Astrocyte (in vitro differentiated cells and primary cell): ENCODE measurements around the gene HOXD10. TPM values are rescaled to one million over a fixed set of nuclear protein-coding genes. Genes with fewer than 3 reads are reported as not detected.

ENCODE experiments used
- DNase-seq: peaks from one replicate; pipeline ENCODE4 v3.0.0-alpha.2; 2010; ENCODE audit warnings: low read depth
- FAIRE-seq: peaks from 2 replicates; lab custom pipeline; 2011; peaks lifted over from hg19 to GRCh38; lab: Jason Lieb, UNC
- H2AFZ ChIP-seq: 2 replicates; pipeline ENCODE4 v1.6.0; 2012; ENCODE audit warnings: low read depth, low read length, inconsistent platforms
- H3K27ac ChIP-seq: 2 replicates; pipeline ENCODE4 v1.5.1; 2011; ENCODE audit warnings: low read depth, low read length, inconsistent platforms
- H3K27me3 ChIP-seq: 2 replicates; pipeline ENCODE4 v1.6.0; 2011; ENCODE audit warnings: low read length, inconsistent platforms; ENCODE audit not compliant: insufficient read depth
- H3K36me3 ChIP-seq: 2 replicates; pipeline ENCODE4 v1.5.1; 2011; ENCODE audit warnings: low read length, inconsistent platforms; ENCODE audit not compliant: insufficient read depth
- H3K4me1 ChIP-seq: 2 replicates; pipeline ENCODE4 v1.5.1; 2011; ENCODE audit warnings: low read length, inconsistent platforms; ENCODE audit not compliant: insufficient read depth
- H3K4me2 ChIP-seq: 2 replicates; pipeline ENCODE4 v1.6.0; 2012; ENCODE audit warnings: low read length, inconsistent platforms
- H3K4me3 ChIP-seq: 2 replicates; pipeline ENCODE4 v1.5.1; 2011; ENCODE audit warnings: low read depth, mild to moderate bottlenecking, low read length, inconsistent platforms; ENCODE audit not compliant: insufficient read depth
- H3K79me2 ChIP-seq: 2 replicates; pipeline ENCODE4 v1.6.0; 2012; ENCODE audit warnings: mild to moderate bottlenecking, low read length, inconsistent platforms; ENCODE audit not compliant: insufficient read depth
- H3K9ac ChIP-seq: 2 replicates; pipeline ENCODE4 v1.6.0; 2012; ENCODE audit warnings: mild to moderate bottlenecking, low read length, inconsistent platforms
- H3K9me3 ChIP-seq: 2 replicates; pipeline ENCODE4 v1.5.1; 2012; ENCODE audit warnings: low read depth, mild to moderate bottlenecking, low read length, inconsistent platforms; ENCODE audit not compliant: insufficient read depth
- H4K20me1 ChIP-seq: 2 replicates; pipeline ENCODE4 v1.6.0; 2012; ENCODE audit warnings: low read length, inconsistent platforms; ENCODE audit not compliant: insufficient read depth
- H3K27ac Mint-ChIP-seq: one replicate; pipeline ENCODE4 v1.8.0; 2021; ENCODE audit warnings: mild to moderate bottlenecking, mixed read lengths; ENCODE audit not compliant: unreplicated experiment
- H3K27me3 Mint-ChIP-seq: one replicate; pipeline ENCODE4 v1.8.0; 2021; ENCODE audit warnings: low read depth, mixed read lengths; ENCODE audit not compliant: unreplicated experiment
- H3K36me3 Mint-ChIP-seq: one replicate; pipeline ENCODE4 v1.8.0; 2021; ENCODE audit warnings: low read depth, mixed read lengths; ENCODE audit not compliant: unreplicated experiment
- H3K4me1 Mint-ChIP-seq: one replicate; pipeline ENCODE4 v1.8.0; 2021; ENCODE audit warnings: low read depth, mixed read lengths; ENCODE audit not compliant: unreplicated experiment
- H3K4me3 Mint-ChIP-seq: one replicate; pipeline ENCODE4 v1.8.0; 2021; ENCODE audit warnings: mild to moderate bottlenecking, moderate library complexity, mixed read lengths; ENCODE audit not compliant: unreplicated experiment
- H3K9me3 Mint-ChIP-seq: one replicate; pipeline ENCODE4 v1.8.0; 2021; ENCODE audit warnings: mild to moderate bottlenecking, mixed read lengths; ENCODE audit not compliant: unreplicated experiment
- EZH2 ChIP-seq: IDR thresholded peaks from 2 replicates; pipeline ENCODE4 v1.6.1; 2012; ENCODE audit warnings: mild to moderate bottlenecking, low read length, inconsistent platforms; ENCODE audit not compliant: insufficient read depth
- total RNA-seq: library from RNA; stranded (reverse); gene quantifications from 2 replicates; pipeline ENCODE4 v1.2.1, GENCODE V29; 2021
- TF ChIP-seq, protein P1 (sequence below): IDR thresholded peaks from 2 replicates; pipeline ENCODE4 v1.5.1; 2011; ENCODE audit warnings: low read depth, mild to moderate bottlenecking, inconsistent platforms, low read length, moderate library complexity; ENCODE audit not compliant: insufficient read depth

HOXD10 gene
- total RNA-seq, 1 donor from 2014 or later = not detected

GRCh38 chr2:176142281-176142680, 25.7 kb downstream of the HOXD10 start:
- H3K4me3 Mint-ChIP-seq = no peak overlapping the region
- FAIRE-seq (no peak), DNase-seq (no peak)
- H3K27me3 ChIP-seq = peaks cover 78% of the 10 kb centered on the region
- H3K27me3 Mint-ChIP-seq = peaks cover 94% of the 10 kb centered on the region
- no peak overlapping the region for H3K4me3 ChIP-seq
- no peak overlapping the region for H3K4me2 ChIP-seq
- peaks cover 2% of the 10 kb centered on the region for H3K36me3 Mint-ChIP-seq
- H3K9me3 Mint-ChIP-seq = peaks cover 43% of the 10 kb centered on the region
- H3K4me1 Mint-ChIP-seq = no peaks in the 10 kb centered on the region
- H4K20me1 ChIP-seq = no peaks in the 10 kb centered on the region
- H2AFZ ChIP-seq = no peak overlapping the region
- H3K36me3 ChIP-seq = no peaks in the 10 kb centered on the region
- no peak overlapping the region for H3K27ac ChIP-seq
- H3K27ac Mint-ChIP-seq = no peak overlapping the region
- TF ChIP-seq, protein P1, sequence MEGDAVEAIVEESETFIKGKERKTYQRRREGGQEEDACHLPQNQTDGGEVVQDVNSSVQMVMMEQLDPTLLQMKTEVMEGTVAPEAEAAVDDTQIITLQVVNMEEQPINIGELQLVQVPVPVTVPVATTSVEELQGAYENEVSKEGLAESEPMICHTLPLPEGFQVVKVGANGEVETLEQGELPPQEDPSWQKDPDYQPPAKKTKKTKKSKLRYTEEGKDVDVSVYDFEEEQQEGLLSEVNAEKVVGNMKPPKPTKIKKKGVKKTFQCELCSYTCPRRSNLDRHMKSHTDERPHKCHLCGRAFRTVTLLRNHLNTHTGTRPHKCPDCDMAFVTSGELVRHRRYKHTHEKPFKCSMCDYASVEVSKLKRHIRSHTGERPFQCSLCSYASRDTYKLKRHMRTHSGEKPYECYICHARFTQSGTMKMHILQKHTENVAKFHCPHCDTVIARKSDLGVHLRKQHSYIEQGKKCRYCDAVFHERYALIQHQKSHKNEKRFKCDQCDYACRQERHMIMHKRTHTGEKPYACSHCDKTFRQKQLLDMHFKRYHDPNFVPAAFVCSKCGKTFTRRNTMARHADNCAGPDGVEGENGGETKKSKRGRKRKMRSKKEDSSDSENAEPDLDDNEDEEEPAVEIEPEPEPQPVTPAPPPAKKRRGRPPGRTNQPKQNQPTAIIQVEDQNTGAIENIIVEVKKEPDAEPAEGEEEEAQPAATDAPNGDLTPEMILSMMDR = no peak
- TF ChIP-seq EZH2 = no peak
- no peaks in the 10 kb centered on the region for H3K79me2 ChIP-seq
- peaks cover 8% of the 10 kb centered on the region for H3K4me1 ChIP-seq
- no peak overlapping the region for H3K9ac ChIP-seq
- peaks cover 6% of the 10 kb centered on the region for H3K9me3 ChIP-seq

DNA sequence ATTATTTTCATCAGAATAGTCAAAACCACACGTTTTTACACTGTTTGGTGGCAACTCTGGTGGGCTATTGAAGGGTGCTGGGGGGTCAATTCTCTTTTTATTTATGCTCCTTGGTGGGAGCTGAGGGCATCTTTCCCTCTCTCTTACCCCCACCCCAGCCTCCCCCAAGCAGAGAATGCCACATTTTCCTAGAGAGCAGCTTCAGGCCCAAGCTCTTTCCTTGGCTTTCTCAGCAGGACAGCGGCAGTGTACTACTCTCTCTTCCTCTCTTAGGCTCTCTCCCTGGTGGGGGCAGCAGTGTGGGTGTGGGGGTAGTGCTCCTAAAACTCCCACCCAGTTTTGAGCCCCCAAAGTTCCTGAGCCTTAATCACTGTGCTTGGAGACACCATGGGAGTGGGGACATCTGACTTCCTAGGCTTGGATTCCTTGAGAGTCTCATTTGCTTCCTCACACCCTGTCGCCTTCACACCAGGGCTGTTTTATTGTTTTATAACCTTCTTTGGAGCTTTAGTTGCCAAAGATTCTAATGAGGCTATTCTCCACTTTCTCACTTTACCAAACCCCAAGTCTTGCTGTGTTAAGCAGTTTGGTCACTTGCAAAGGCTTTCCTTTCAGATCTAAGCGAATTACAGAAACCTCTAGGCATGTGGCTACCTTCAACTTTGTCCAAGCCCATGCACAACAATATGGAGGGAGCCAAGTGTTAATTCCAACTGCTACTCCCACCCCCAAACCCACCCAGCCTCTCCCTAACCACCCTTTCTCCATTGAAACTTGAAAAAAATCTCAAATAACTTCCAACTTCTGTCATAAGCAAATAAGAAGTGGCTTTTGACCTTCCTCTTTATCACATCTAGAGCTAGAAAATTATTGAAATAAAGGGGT, 28.7 kb downstream of the HOXD10 start:
- peaks cover 94% of the 10 kb centered on the region for H3K27me3 Mint-ChIP-seq
- no peak for FAIRE-seq
- no peak overlapping the region for H3K4me2 ChIP-seq
- H3K4me1 ChIP-seq = peaks cover 5% of the 10 kb centered on the region
- no peaks in the 10 kb centered on the region for H4K20me1 ChIP-seq
- no peak overlapping the region for H3K4me3 Mint-ChIP-seq
- TF ChIP-seq, protein P1 = no peak
- no peak for TF ChIP-seq EZH2
- H3K27ac ChIP-seq = no peak overlapping the region
- H3K4me3 ChIP-seq = no peak overlapping the region
- DNase-seq = no peak
- H3K27me3 ChIP-seq = peaks cover 79% of the 10 kb centered on the region
- no peaks in the 10 kb centered on the region for H3K9me3 ChIP-seq
- no peaks in the 10 kb centered on the region for H3K4me1 Mint-ChIP-seq
- H3K27ac Mint-ChIP-seq = no peak overlapping the region
- no peaks in the 10 kb centered on the region for H3K36me3 ChIP-seq
- H3K9me3 Mint-ChIP-seq = peaks cover 46% of the 10 kb centered on the region
- H3K9ac ChIP-seq = no peak overlapping the region
- H3K36me3 Mint-ChIP-seq = peaks cover 3% of the 10 kb centered on the region
- no peaks in the 10 kb centered on the region for H3K79me2 ChIP-seq
- no peak overlapping the region for H2AFZ ChIP-seq

GRCh38 chr2:176146101-176146500, 29.5 kb downstream of the HOXD10 start:
- no peaks in the 10 kb centered on the region for H3K4me1 Mint-ChIP-seq
- DNase-seq (no peak), FAIRE-seq (no peak)
- no peak overlapping the region for H3K9ac ChIP-seq
- no peak overlapping the region for H2AFZ ChIP-seq
- H3K36me3 ChIP-seq = no peaks in the 10 kb centered on the region
- no peak overlapping the region for H3K4me2 ChIP-seq
- H3K27me3 Mint-ChIP-seq = peaks cover 97% of the 10 kb centered on the region
- no peak for TF ChIP-seq EZH2
- TF ChIP-seq, protein P1 = no peak
- H3K4me3 ChIP-seq = no peak overlapping the region
- H3K9me3 ChIP-seq = no peaks in the 10 kb centered on the region
- H4K20me1 ChIP-seq = no peaks in the 10 kb centered on the region
- H3K4me1 ChIP-seq = no peaks in the 10 kb centered on the region
- H3K36me3 Mint-ChIP-seq = peaks cover 3% of the 10 kb centered on the region
- H3K27ac ChIP-seq = no peak overlapping the region
- no peak overlapping the region for H3K27ac Mint-ChIP-seq
- peaks cover 79% of the 10 kb centered on the region for H3K27me3 ChIP-seq
- no peak overlapping the region for H3K4me3 Mint-ChIP-seq
- no peaks in the 10 kb centered on the region for H3K79me2 ChIP-seq
- peaks cover 48% of the 10 kb centered on the region for H3K9me3 Mint-ChIP-seq
